ENCODE results near the gene CRYGB. TPM values are rescaled to one million over a fixed set of nuclear protein-coding genes. Genes with fewer than 3 reads are reported as not detected.

Gene CRYGB
- total RNA-seq, 4 donors from 2014 or later = not detected

DNA sequence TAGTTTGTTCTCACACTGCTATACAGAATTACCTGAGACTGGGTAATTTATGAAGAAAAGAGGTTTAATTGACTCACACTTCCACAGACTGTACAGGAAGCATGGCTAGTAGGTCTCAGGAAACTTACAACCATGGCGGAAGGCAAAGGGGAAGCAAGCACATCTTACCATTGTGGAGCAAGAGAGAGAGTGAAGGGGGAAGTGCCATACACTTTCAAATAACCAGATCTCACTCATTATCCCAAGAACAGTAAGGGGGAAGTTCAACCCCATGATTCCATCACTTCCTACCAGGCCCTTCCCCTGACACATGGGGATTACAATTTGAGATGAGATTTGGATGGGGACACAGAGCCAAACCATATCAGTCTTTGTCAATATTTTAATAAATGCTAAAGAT, 5.0 kb upstream of the CRYGB start:
- no peak overlapping the region for H3K4me3 ChIP-seq
- 80 to 90% methylated on average over 1 of the region's 1 CpG for WGBS, 2 donors (ENCODE audit: low coverage in 1 of 2)
- no peak for ATAC-seq
- H3K27ac ChIP-seq = no peak overlapping the region
- TF ChIP-seq POLR2A (IDR thresholded peaks at IDR 0.05) (no peak), EP300 (IDR thresholded peaks at IDR 0.05) (no peak), POLR2AphosphoS5 (IDR thresholded peaks at IDR 0.05) (no peak)
- TF ChIP-seq, protein P1, sequence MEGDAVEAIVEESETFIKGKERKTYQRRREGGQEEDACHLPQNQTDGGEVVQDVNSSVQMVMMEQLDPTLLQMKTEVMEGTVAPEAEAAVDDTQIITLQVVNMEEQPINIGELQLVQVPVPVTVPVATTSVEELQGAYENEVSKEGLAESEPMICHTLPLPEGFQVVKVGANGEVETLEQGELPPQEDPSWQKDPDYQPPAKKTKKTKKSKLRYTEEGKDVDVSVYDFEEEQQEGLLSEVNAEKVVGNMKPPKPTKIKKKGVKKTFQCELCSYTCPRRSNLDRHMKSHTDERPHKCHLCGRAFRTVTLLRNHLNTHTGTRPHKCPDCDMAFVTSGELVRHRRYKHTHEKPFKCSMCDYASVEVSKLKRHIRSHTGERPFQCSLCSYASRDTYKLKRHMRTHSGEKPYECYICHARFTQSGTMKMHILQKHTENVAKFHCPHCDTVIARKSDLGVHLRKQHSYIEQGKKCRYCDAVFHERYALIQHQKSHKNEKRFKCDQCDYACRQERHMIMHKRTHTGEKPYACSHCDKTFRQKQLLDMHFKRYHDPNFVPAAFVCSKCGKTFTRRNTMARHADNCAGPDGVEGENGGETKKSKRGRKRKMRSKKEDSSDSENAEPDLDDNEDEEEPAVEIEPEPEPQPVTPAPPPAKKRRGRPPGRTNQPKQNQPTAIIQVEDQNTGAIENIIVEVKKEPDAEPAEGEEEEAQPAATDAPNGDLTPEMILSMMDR (IDR thresholded peaks at IDR 0.05) = no peak
- H3K27me3 ChIP-seq = peaks cover 5% of the 10 kb centered on the region
- no peaks in the 10 kb centered on the region for H3K4me1 ChIP-seq
- H3K36me3 ChIP-seq = no peaks in the 10 kb centered on the region
- peaks cover 0 to 5% (median 0%) of the 10 kb centered on the region in 3 donors for H3K9me3 ChIP-seq

DNA sequence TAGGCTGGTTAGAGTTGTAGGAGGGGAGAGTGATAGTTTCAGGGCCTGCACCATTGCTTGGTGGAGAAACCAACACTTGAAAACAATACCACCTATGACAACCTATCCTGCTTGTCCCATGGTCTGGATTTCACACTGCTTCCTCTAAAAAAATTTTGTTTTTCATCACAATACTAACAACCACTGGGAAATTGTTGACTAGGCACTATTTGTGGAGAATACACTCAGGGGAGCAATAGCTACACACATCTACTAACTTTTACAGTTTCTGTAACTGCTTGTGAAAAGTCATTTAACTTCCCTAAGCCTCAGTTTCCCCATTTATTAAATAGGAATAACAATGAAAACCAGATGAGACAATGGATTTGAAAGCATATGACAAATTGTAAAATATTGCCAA, 4.1 kb upstream of the CRYGB start:
- Histone ChIP-seq H3K36me3 (no peaks in the 10 kb centered on the region), H3K4me1 (no peaks in the 10 kb centered on the region), H3K27me3 (peaks cover 7% of the 10 kb centered on the region), H3K9me3 (peaks cover 0 to 5% (median 0%) of the 10 kb centered on the region in 3 donors), H3K4me3 (no peak overlapping the region), H3K27ac (no peak overlapping the region)
- TF ChIP-seq POLR2AphosphoS5 (IDR thresholded peaks at IDR 0.05) (no peak), POLR2A (IDR thresholded peaks at IDR 0.05) (no peak), EP300 (IDR thresholded peaks at IDR 0.05) (no peak)
- TF ChIP-seq, protein P1 (IDR thresholded peaks at IDR 0.05) = no peak
- no peak for ATAC-seq

DNA sequence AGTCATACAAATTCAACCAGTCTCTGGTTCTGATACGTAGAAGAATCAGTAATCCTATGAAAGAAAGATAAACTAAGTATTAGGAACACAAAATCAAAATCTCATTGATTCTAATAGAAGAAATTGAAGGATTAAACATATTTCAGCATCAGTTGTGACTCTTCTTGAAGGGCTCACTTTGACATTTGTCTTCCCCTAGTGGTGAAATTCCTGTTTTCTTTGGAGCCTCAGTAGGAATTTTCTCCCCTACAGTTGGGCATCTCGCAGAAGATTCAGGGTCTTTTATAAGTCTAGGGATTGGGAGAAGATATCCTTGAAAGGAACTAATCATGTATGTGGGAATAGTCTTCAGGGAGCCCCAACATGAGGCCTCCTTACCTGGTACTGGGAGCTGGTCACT, 2.8 kb upstream of the CRYGB start:
- WGBS, 2 donors (ENCODE audit: low coverage in 1 of 2) = 72 to 73% methylated on average over 2 of the region's 2 CpGs
- H3K36me3 ChIP-seq = no peaks in the 10 kb centered on the region
- TF ChIP-seq POLR2AphosphoS5 (IDR thresholded peaks at IDR 0.05) (no peak), POLR2A (IDR thresholded peaks at IDR 0.05) (no peak), EP300 (IDR thresholded peaks at IDR 0.05) (no peak)
- TF ChIP-seq, protein P1 (IDR thresholded peaks at IDR 0.05) = no peak
- no peak overlapping the region for H3K27ac ChIP-seq
- no peak for ATAC-seq
- peaks cover 7% of the 10 kb centered on the region for H3K27me3 ChIP-seq
- no peaks in the 10 kb centered on the region for H3K4me1 ChIP-seq
- no peak overlapping the region for H3K4me3 ChIP-seq
- H3K9me3 ChIP-seq = peaks cover 0 to 5% (median 0%) of the 10 kb centered on the region in 3 donors

DNA sequence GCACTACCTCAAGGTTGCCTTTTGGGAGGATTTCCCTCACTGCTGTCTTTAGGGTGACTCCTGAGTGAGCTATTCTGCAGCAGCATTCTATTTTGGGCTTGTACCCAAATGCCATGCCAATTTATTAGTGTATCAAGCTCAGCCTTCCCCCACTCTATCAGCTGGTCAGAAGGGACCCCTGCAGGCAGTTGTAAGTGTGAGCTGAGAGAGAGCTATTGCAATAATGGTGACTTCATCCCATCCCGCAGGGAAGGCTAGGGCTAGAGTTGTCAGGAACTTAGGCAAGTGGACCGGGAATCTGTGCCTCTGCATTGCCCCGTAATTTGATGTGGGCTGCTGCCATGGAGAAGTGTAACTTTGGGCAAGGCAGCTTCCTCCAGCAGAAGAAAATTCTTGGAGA, 1.8 kb upstream of the CRYGB start:
- ATAC-seq = no peak

DNA sequence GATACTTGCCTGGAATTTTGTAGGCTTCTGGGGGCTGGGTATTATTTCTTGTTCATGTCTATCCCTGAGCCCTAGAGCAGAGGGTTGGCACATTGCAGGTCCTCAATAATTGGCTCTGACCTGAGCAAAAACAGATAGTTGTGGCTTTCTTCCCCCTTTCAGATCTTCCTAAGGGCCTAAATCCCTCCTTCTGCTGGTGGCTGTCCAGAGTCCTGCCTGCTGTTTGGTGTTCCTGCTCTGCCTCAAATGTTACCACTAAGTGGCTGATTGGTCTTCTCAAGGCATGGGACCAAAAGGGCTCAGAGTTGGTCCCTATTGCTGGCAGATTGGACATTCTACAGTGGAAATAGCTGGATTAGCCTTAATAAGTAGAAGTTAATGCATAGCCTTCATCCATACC, 1.1 kb upstream of the CRYGB start:
- Histone ChIP-seq H3K4me1 (no peaks in the 10 kb centered on the region), H3K9me3 (peaks cover 0 to 5% (median 0%) of the 10 kb centered on the region in 3 donors), H3K4me3 (no peak overlapping the region), H3K36me3 (no peaks in the 10 kb centered on the region), H3K27me3 (peaks cover 7% of the 10 kb centered on the region), H3K27ac (no peak overlapping the region)
- TF ChIP-seq EP300 (IDR thresholded peaks at IDR 0.05) (no peak), POLR2AphosphoS5 (IDR thresholded peaks at IDR 0.05) (no peak), POLR2A (IDR thresholded peaks at IDR 0.05) (no peak)
- TF ChIP-seq, protein P1 (IDR thresholded peaks at IDR 0.05) = no peak
- ATAC-seq = no peak

More for the DNA sequence above, 1.8 kb upstream of the CRYGB start:
- Histone ChIP-seq H3K9me3 (peaks cover 0 to 5% (median 0%) of the 10 kb centered on the region in 3 donors), H3K27me3 (peaks cover 7% of the 10 kb centered on the region), H3K27ac (no peak overlapping the region), H3K4me3 (no peak overlapping the region), H3K4me1 (no peaks in the 10 kb centered on the region), H3K36me3 (no peaks in the 10 kb centered on the region)
- TF ChIP-seq EP300 (IDR thresholded peaks at IDR 0.05) (no peak), POLR2A (IDR thresholded peaks at IDR 0.05) (no peak), POLR2AphosphoS5 (IDR thresholded peaks at IDR 0.05) (no peak)
- TF ChIP-seq, protein P1 (IDR thresholded peaks at IDR 0.05) = no peak
- WGBS, 2 donors (ENCODE audit: low coverage in 1 of 2) = 92% methylated on average over 2 of the region's 3 CpGs; no CpG with 5 or more reads in 1 of the 2 donors

Measured in gastroesophageal sphincter (tissue), 4 donors.